ENCODE measurements around the gene PDIA5.

PDIA5 gene

GRCh38 chr3:123168605-123169004 is 101.8 kb downstream of the PDIA5 start:
- ATAC-seq = no peak
- no peak for DNase-seq

GRCh38 chr3:123169492-123169929 is 102.7 kb downstream of the PDIA5 start:
- DNase-seq = no peak
- ATAC-seq = no peak

- ATAC-seq (no peak), DNase-seq (no peak)
Observed at GRCh38 chr3:123169930-123170329, 103.1 kb downstream of the PDIA5 start.

GRCh38 chr3:123180791-123181190 is 114.0 kb downstream of the PDIA5 start:
- DNase-seq = no peak
- no peak for ATAC-seq

- ATAC-seq (no peak), DNase-seq (no peak)
Observed at GRCh38 chr3:123186695-123187094, 119.9 kb downstream of the PDIA5 start.

GRCh38 chr3:123188058-123188457 is 121.2 kb downstream of the PDIA5 start:
- ATAC-seq (no peak), DNase-seq (no peak)

- no peak for ATAC-seq
- no peak for DNase-seq
Observed at GRCh38 chr3:123193448-123194101, 126.8 kb downstream of the PDIA5 start.

- DNase-seq (no peak), ATAC-seq (no peak)
Observed at GRCh38 chr3:123194552-123194951, 127.7 kb downstream of the PDIA5 start.

- ATAC-seq (no peak), DNase-seq (no peak)
Observed at GRCh38 chr3:123198372-123198771, 131.5 kb downstream of the PDIA5 start.

- DNase-seq = no peak
- ATAC-seq = no peak
Observed at GRCh38 chr3:123201223-123201556, 134.4 kb downstream of the PDIA5 start.

GRCh38 chr3:123201557-123202427 is 135.0 kb downstream of the PDIA5 start, which contains the start of gene SEC22A:
TSS of gene SEC22A (plus strand) at chr3:123201943. CDS start at chr3:123209218, 7,275 bp downstream.
- DNase-seq = peak; percentile 93
- ATAC-seq = peak; percentile 100

- ATAC-seq (no peak), DNase-seq (no peak)
Observed at GRCh38 chr3:123202451-123202850, 135.6 kb downstream of the PDIA5 start.

Measured in stimulated activated naive CD8-positive, alpha-beta T cell treated with anti-CD3 and anti-CD28 coated beads, Interleukin-15, Interleukin-2, amounts not matched to agents 100 U/mL and 50 U/mL, for 24 hours (primary cell).